ENCODE measurements around the gene PCSK5.

- TF ChIP-seq POLR2A (IDR thresholded peaks at IDR 0.05) (no peak), CTCF (IDR thresholded peaks at IDR 0.05) (no peak)
These were observed 99.7 kb downstream of the PCSK5 start for GRCh38 chr9:75990156-75990555.
